Activated naive CD8-positive, alpha-beta T cell treated with anti-CD3 and anti-CD28 coated beads, Interleukin-2, amount 50 U/mL, for 16 hours (primary cell): ENCODE results near the gene REPS2.

Source experiments
- DNase-seq: peaks from one replicate; pipeline ENCODE4 v3.0.0-alpha.2; 2020; ENCODE audit warnings: low read depth, low spot score

REPS2 gene

DNA sequence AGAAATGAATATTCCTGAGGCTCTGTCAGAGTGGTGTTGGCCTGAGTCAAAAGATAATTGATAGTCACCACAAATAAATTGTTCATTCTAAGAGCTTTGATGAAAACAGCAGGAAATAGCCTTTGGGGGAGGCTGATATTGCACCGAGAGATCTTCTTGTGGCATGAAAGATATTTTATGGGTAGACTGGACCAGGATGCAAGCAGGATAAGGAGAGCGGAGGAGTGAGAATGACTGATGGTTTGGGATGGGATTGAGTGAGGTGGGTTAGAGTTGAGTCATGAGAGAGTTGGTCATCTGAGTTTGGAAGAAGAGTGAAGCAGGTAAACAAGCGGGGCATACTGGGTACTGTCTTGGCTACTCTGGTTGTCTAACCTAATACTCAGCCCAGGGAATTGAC is 88.7 kb downstream of the REPS2 start:
- no peak for DNase-seq

GRCh38 chrX:17036171-17036961 is 89.9 kb downstream of the REPS2 start:
- no peak for DNase-seq

GRCh38 chrX:17038277-17038676 is 91.8 kb downstream of the REPS2 start:
- DNase-seq: no peak

DNA sequence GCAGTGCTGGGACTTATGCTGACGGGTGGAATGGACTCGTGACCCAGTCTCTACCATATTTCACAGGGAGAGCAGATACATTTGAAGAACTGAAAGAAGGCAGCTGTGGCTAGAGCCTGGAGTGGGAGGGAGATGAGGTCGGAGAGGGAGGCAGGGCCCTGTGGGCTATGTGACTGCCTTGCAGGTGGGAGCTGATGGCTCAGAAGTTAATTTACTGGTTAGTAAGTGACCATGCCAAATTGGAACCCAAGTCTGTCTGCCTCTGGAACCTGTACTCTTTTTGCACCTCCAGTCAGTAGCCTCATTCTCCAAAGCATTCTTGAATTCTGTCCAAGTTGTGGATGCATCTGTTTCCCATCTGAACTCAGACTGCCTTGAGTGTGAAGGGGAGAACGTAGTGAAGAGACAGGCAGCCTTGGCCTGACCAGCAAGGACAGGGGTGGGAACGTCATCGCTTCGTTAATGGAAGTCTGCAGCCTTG is 92.3 kb downstream of the REPS2 start:
- DNase-seq: no peak

GRCh38 chrX:17039826-17040225 is 93.4 kb downstream of the REPS2 start:
- no peak for DNase-seq

GRCh38 chrX:17040711-17041110 is 94.3 kb downstream of the REPS2 start:
- no peak for DNase-seq

DNA sequence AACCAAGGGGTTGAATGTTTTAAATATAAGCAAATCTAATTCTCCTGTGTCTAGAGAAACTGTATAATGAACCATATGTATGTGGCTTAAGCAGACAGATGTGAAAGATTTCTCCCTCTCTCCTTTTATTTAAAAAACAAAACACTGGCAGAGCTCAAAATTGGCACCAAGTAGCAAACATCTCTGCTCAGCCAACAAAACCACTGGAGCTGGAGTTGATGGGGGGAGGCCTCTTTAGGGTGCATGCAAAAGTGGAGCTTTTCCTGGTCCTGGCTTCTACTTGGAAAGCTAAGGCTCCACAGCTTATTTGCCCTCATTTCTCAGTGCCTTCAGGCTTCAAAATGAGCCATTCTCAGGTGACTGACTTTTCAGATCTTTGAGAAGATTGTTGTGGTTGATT is 95.6 kb downstream of the REPS2 start:
- DNase-seq: no peak

DNA sequence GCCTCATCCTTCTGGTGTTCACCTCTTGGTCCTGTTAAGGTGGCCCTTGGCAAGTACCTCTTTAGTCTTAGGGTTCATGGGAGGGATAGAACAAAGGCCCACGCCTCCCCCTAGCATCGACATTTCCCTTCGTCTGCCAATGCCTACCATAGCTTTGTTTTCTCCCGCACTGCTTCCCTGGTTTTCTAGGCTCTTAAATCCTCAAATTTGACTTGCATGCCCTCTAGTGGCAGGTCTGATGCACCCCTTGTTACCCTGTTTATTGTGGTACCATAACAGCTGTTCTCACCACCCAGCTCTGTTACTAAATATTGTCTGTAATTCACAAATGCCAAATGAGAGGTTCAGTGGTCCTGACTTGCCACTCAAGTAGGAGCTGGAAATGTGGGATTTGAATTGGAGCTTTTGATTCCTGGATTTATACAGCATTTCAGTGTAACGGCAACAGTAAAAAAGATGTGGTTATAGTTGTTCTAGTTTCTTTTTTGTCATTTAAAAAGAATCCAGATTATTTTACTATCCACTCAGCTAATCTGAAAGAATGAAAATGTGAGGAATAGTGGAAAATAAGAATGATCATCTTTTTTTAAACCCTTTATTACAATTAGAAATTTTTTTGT is 100.1 kb downstream of the REPS2 start:
- DNase-seq: no peak

- DNase-seq: no peak
These were observed 100.8 kb downstream of the REPS2 start for GRCh38 chrX:17047224-17047623.

- no peak for DNase-seq
These were observed 105.8 kb downstream of the REPS2 start for GRCh38 chrX:17052210-17052609.

- DNase-seq: no peak
These were observed 106.3 kb downstream of the REPS2 start for GRCh38 chrX:17052793-17053192.

GRCh38 chrX:17053502-17053901 is 107.0 kb downstream of the REPS2 start:
- DNase-seq: no peak

DNA sequence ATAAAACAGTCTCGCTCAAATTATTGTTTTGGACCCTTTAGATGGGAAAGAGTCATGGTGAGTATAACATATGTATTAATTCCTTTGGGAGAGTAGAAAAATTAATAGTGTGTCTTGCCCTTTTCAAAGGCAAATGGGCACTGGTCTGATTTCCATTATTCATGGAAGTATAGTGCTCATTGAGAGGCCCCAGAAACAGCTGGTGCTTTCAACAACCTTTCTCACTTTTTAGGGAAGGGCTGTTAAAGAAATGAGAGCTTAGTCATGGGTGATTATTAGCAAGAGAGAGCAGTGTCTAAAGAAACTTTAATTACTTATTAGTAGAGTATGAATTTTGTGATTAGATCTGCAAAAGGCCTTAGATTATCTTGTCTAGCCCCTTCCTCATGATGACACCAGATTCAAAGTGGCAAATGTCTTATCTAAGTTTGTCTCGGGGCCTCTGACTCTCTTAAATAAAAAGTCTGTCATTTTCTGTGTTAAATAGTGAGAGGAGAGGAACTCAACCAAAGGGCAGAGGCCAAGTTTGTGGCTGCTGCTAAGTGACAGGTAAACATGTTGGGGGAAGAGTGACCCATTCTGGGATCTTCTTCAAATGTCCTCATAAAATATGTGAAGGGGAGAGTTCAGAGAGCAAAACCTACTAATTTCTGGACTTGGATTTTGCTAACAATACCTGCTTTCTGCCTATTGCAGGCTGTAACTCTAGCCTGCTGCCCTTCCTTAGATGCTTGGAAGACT is 110.6 kb downstream of the REPS2 start:
- no peak for DNase-seq

DNA sequence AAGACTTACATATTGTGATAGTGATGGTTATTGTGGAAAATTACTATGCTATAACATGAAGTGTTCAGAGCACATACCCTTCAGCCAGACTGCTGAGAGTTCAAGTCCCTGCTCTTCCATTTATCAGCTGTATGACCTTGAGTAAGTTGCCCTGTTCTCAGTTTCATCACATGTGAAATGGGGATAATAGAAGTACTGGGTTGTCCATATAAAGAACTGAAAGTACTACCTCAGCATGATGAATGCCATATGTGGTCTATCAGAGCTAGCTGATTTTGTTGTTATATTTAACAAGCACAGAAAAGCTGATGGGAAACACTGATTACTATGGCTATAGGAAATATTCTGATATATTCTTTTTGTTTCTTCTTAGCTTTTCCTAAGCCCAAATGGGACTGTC is 115.6 kb downstream of the REPS2 start:
- no peak for DNase-seq

DNA sequence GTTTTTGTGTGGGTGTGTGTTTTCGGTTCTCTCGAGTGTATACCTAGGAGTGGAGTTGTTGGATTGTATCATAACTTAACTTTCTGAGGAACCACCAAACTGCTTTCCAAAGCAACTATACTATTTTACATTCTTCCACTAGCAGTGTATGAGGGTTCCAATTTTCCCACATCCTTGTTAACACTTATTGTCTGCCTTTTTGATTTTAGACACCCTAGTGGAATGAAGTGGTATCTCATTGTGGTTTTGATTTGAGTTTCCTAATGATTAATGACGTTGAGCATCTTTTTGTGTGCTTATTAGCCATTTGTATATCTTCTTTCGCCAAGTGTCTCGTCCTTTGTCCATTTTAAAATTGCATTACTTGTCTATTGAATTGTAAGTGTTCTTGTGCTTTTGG is 118.6 kb downstream of the REPS2 start:
- no peak for DNase-seq

DNA sequence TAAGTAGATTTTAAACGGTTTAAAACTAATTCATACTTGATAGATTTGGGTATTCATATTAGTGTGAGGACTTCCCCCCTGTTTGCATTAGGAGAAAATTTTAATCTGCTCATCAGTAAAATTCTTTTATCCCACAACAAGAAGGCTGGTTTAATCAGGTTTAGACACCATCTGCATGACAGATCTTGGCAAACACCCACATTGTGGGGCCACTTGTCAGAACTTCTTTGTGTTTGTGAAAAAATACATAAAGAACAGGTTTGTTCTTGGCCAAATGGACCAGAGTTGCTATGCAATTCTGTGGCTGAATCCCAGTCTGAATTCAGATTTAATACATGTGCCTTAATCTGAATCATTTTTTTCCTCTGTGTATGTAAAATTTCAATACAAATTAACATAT is 121.1 kb downstream of the REPS2 start:
- no peak for DNase-seq

DNA sequence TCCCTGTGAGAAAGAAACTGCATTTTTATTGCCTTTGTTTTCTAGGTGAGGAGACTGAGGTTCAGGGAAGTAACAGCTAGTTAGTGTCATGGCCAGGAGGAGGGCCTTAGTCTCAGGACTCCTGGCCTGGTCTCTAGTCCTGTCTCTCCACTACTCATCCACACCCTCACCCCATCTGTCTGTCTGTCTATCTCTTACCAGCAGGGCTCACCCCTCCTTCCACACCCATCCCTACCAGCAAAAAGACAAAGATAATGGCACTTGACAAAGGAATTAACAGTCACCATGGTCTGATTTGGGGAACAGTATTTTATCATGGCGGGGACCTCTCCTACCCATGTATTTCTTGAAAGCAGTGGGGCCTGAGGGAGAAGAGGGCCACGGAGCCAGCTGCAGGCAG is 125.8 kb downstream of the REPS2 start:
- DNase-seq: no peak

- no peak for DNase-seq
These were observed 126.3 kb downstream of the REPS2 start for GRCh38 chrX:17072721-17073230.

GRCh38 chrX:17075004-17075403 is 128.5 kb downstream of the REPS2 start:
- no peak for DNase-seq

GRCh38 chrX:17077361-17077760 is 130.9 kb downstream of the REPS2 start:
- DNase-seq: no peak

GRCh38 chrX:17078031-17078720 is 131.7 kb downstream of the REPS2 start:
- no peak for DNase-seq

GRCh38 chrX:17081511-17081910 is 135.1 kb downstream of the REPS2 start:
- no peak for DNase-seq
